NCI-H2107 (cell line): ENCODE data around the gene LETM1.

Experiments used
- DNase-seq: peaks from one replicate; lab custom pipeline; 2025; lab: John Stamatoyannopoulos, UW

The LETM1 gene

GRCh38 chr4:1826531-1827350 is 29.2 kb downstream of the LETM1 start:
- DNase-seq = no peak

- no peak for DNase-seq
Observed at GRCh38 chr4:1825326-1825725, 30.6 kb downstream of the LETM1 start.

GRCh38 chr4:1824746-1825145 is 31.2 kb downstream of the LETM1 start:
- no peak for DNase-seq

GRCh38 chr4:1823545-1823932 is 32.4 kb downstream of the LETM1 start:
- no peak for DNase-seq

- DNase-seq = no peak
Observed at GRCh38 chr4:1822568-1823544, 33.1 kb downstream of the LETM1 start.

GRCh38 chr4:1821679-1822567 is 34.0 kb downstream of the LETM1 start:
- DNase-seq = no peak

GRCh38 chr4:1819816-1820215 is 36.1 kb downstream of the LETM1 start:
- no peak for DNase-seq

- DNase-seq = no peak
Observed at GRCh38 chr4:1819284-1819683, 36.7 kb downstream of the LETM1 start.

GRCh38 chr4:1815997-1816860 is 39.7 kb downstream of the LETM1 start:
- DNase-seq = no peak

GRCh38 chr4:1815096-1815996 is 40.6 kb downstream of the LETM1 start:
- no peak for DNase-seq

- no peak for DNase-seq
Observed at GRCh38 chr4:1814453-1814852, 41.5 kb downstream of the LETM1 start.

GRCh38 chr4:1813915-1814314 is 42.0 kb downstream of the LETM1 start:
- DNase-seq = no peak

GRCh38 chr4:1813231-1813630 is 42.7 kb downstream of the LETM1 start:
- no peak for DNase-seq

GRCh38 chr4:1812720-1813119 is 43.2 kb downstream of the LETM1 start:
- no peak for DNase-seq

GRCh38 chr4:1810765-1811164 is 45.2 kb downstream of the LETM1 start:
- DNase-seq = no peak

- DNase-seq = no peak
Observed at GRCh38 chr4:1809754-1810502, 46.0 kb downstream of the LETM1 start.

- DNase-seq = no peak
Observed at GRCh38 chr4:1808851-1809753, 46.9 kb downstream of the LETM1 start.

GRCh38 chr4:1808396-1808795 is 47.6 kb downstream of the LETM1 start:
- DNase-seq = no peak
